AG09309 (cell line): ENCODE results near the gene ARID5B.

Experiments used
- DNase-seq: peaks from one replicate; pipeline ENCODE4 v3.0.0-alpha.2; 2010; ENCODE audit warnings: low read depth
- H3K4me3 ChIP-seq: 2 replicates; pipeline ENCODE4 v1.5.1; 2011; ENCODE audit warnings: mild to moderate bottlenecking, low read depth, low read length, moderate library complexity; ENCODE audit not compliant: control insufficient read depth
- CTCF ChIP-seq: IDR thresholded peaks from 2 replicates; pipeline ENCODE4 v1.5.1; 2011; ENCODE audit warnings: mild to moderate bottlenecking, low read depth, low read length, inconsistent platforms; ENCODE audit not compliant: insufficient read depth, control insufficient read depth; ENCODE audit errors: missing control alignments

ARID5B gene

DNA sequence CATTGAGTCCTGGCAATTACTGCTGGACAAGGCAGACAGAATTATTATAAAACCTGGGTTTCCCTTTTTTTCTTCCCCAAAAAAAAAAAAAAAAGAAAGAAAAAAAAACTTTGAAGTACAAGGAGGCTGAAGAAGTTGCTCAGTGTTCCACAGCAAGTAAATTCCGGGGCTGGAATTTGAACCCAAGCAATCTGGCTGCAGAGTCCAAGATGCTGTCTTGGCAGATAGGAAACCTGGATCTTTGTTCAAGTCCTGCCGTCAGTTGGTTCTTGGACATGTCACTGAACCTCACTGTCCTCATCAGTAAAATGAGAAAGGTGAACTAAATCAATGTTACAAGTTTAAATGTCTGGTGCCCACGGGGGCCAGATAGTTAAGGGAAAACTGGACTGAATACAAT, 35.3 kb downstream of the ARID5B start:
- H3K4me3 ChIP-seq: no peak overlapping the region
- no peak for DNase-seq
- no peak for TF ChIP-seq CTCF

GRCh38 chr10:61937631-61938351, 36.3 kb downstream of the ARID5B start:
- no peak for TF ChIP-seq CTCF
- H3K4me3 ChIP-seq: no peak overlapping the region
- peak; percentile 20 for DNase-seq

DNA sequence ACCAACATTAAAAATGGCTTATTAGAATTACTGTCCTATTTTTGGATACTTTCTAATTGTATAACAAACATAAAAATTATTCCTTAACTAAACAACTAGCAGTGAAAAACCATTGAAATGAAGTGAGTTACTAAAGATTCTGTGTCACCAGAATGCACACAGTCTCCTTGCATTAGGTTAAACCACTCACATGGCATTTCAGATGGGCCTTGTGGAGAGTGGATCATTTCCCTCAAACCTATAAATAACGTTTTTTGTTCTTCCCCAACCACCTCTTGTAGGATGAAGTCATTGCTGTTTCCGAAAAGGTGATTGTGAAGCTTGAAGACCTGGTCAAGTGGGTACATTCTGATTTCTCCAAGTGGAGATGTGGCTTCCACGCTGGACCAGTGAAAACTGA, 38.4 kb downstream of the ARID5B start:
- no peak for DNase-seq
- no peak overlapping the region for H3K4me3 ChIP-seq
- TF ChIP-seq CTCF: no peak

DNA sequence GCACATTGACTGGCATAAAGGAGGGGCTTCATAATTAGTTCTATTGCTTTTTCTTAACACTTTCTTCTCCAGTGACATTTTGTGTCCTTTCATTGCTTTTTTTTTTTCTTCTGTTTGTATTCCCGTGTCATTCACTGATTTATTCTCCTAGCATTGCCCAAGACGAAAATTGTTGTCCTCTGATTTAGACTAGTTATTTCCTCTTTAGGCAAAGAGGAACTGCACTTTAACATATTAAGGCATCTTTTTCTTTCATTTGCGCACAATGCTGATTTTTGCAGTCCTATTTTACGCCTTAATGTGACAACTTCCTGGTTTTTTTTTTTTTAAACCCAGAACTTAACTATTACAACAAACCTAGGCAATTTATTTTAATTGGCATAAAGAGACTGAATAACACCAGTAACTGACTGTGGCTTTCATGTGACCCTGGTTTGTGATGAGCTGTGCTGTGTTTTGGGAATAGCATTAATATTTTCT, 39.7 kb downstream of the ARID5B start:
- no peak for TF ChIP-seq CTCF
- DNase-seq: no peak
- H3K4me3 ChIP-seq: no peak overlapping the region

DNA sequence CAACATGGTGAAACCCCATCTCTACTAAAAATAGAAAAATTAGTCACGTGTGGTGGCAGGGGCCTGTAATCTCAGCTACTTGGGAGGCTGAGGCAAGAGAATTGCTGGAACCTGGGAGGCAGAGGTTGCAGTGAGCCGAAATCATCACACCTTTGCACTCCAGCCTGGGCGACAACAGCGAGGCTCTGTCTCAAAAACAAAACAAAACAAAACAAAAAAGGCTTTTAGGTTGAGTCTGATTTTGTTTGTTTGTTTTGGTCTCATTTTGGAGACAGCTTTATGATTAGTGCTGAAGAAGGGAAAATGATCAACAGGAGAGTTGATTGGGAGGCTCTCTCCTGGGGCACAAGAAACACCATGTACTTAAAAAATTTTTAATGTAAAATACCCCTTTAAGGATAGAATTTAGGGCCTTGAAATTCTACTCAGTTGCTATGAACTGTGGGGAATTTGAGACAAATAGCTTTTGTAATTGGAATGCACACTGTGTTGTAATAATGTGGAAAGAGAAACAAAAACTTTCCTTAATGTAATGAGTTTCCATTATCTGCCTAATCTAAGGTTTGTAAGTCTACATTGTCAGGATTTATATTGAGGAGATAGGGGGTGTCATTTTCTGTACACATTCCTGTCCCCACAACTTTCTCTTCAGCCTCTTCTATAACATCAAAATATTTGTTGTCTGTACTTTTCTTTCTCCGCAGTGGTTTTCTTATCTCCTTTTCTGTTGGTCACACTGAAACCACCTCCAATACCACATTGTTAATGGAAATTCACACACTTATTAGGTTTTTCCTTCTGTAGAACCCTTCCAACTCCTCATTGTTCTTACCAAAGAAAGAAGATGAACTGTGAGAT, 41.3 kb downstream of the ARID5B start:
- H3K4me3 ChIP-seq: no peak overlapping the region
- peak; percentile 16 for DNase-seq
- no peak for TF ChIP-seq CTCF

GRCh38 chr10:61943674-61944378, 42.3 kb downstream of the ARID5B start:
- TF ChIP-seq CTCF: no peak
- H3K4me3 ChIP-seq: no peak overlapping the region
- DNase-seq: peak; percentile 27
